Measurements from ENCODE around the gene UBE2I.

Gene UBE2I

GRCh38 chr16:1332618-1333148, 23.2 kb downstream of the UBE2I start:
- Mint-ChIP-seq H3K4me3 (peak overlapping the region; percentile 45), H3K9me3 (no peaks in the 10 kb centered on the region), H3K36me3 (ENCODE audit: low read depth) (no peaks in the 10 kb centered on the region), H3K27ac (peak overlapping the region; percentile 54), H3K4me1 (ENCODE audit: low read depth) (peaks cover 16% of the 10 kb centered on the region), H3K27me3 (peaks cover 39% of the 10 kb centered on the region)
- DNase-seq: no peak

GRCh38 chr16:1333149-1333812, 23.8 kb downstream of the UBE2I start, which contains the start of gene BAIAP3:
BAIAP3 (plus strand) TSS chr16:1333645; CDS start chr16:1338550, 4,905 bp downstream.
- Mint-ChIP-seq H3K27ac (peak within 1 kb of the TSS; percentile 54), H3K27me3 (peaks cover 39% of the 10 kb centered on the region), H3K36me3 (ENCODE audit: low read depth) (no peaks in the 10 kb centered on the region), H3K4me3 (peak within 1 kb of the TSS; percentile 45), H3K4me1 (ENCODE audit: low read depth) (peaks cover 16% of the 10 kb centered on the region), H3K9me3 (no peaks in the 10 kb centered on the region)
- DNase-seq: peak; percentile 64

DNA sequence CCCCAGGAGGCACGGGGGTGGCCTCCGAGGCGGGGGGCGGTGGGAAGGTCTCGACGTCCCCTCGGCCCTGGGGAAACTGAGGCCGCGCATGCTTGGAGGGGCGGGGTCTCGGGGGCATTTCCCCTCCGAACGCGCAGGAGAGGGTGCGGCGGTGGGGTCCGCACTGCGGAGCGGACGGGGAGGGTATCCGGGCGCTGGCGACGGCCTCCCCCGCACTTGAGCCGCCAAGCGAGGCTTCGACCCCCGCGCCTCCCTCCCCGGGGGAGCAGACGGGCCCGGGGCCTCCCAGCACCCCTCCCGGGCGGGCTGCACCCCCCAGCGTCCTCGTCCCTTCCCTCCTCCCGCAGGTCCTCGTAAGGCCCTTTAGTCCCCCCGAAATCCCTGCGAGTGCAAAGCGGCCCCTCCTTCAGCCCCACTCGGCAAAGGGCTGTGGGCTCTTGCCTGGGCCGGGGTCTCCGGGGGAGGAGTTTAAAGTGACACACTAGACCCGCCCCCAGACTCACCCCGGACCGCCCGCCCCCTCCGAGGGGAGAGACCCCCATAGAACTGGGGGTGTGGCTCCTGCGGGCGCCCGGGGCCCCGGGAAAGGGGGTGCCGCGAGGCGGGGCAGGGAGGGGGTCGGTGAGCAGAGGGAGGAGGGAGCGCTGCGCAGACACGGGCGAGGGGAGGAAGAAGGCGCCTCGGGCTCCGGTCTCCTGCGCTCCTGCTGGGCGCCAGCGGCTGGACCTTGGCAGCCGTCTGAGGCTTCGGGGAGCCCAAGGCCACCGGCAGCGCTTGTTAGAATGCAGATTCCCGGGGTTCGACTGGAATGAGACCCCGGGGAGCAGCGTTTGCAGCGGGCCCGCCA, 24.6 kb downstream of the UBE2I start:
- Mint-ChIP-seq H3K36me3 (ENCODE audit: low read depth) (no peaks in the 10 kb centered on the region), H3K9me3 (no peaks in the 10 kb centered on the region), H3K4me3 (no peak overlapping the region), H3K27me3 (peaks cover 39% of the 10 kb centered on the region), H3K27ac (no peak overlapping the region), H3K4me1 (ENCODE audit: low read depth) (peaks cover 16% of the 10 kb centered on the region)
- no peak for DNase-seq

DNA sequence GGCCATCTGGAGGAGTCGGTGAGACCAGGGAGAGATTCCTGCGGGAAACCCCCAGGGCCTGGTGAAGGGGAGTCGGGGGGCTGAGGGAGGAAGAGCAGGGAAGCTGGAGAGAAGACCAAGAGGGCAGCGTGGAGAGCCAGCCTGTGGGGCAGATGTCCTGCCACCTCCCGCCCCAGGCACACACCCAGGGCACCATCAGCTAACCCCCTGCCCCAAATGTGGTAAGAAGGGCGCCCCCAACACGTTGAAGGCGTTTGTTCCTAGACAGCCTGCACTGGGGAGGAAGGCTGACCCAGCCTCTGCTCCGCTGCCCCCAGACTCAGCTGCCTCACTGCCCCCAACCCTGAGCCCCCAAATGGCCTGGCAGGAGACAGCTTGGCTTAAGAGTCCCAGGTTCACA, 25.3 kb downstream of the UBE2I start:
- Mint-ChIP-seq H3K27ac (no peak overlapping the region), H3K4me1 (ENCODE audit: low read depth) (peaks cover 16% of the 10 kb centered on the region), H3K36me3 (ENCODE audit: low read depth) (no peaks in the 10 kb centered on the region), H3K4me3 (no peak overlapping the region), H3K9me3 (no peaks in the 10 kb centered on the region), H3K27me3 (peaks cover 39% of the 10 kb centered on the region)
- no peak for DNase-seq

GRCh38 chr16:1335211-1335971, 26.0 kb downstream of the UBE2I start:
- no peaks in the 10 kb centered on the region for H3K36me3 Mint-ChIP-seq (ENCODE audit: low read depth)
- H3K27ac Mint-ChIP-seq: no peak overlapping the region
- peaks cover 16% of the 10 kb centered on the region for H3K4me1 Mint-ChIP-seq (ENCODE audit: low read depth)
- no peak for DNase-seq
- H3K27me3 Mint-ChIP-seq: peaks cover 39% of the 10 kb centered on the region
- no peaks in the 10 kb centered on the region for H3K9me3 Mint-ChIP-seq
- H3K4me3 Mint-ChIP-seq: no peak overlapping the region

- peaks cover 35% of the 10 kb centered on the region for H3K27me3 Mint-ChIP-seq
- H3K9me3 Mint-ChIP-seq: no peaks in the 10 kb centered on the region
- peaks cover 16% of the 10 kb centered on the region for H3K4me1 Mint-ChIP-seq (ENCODE audit: low read depth)
- no peak overlapping the region for H3K27ac Mint-ChIP-seq
- DNase-seq: no peak
- H3K4me3 Mint-ChIP-seq: no peak overlapping the region
- no peaks in the 10 kb centered on the region for H3K36me3 Mint-ChIP-seq (ENCODE audit: low read depth)
These were observed 26.6 kb downstream of the UBE2I start for GRCh38 chr16:1335996-1336395.

DNA sequence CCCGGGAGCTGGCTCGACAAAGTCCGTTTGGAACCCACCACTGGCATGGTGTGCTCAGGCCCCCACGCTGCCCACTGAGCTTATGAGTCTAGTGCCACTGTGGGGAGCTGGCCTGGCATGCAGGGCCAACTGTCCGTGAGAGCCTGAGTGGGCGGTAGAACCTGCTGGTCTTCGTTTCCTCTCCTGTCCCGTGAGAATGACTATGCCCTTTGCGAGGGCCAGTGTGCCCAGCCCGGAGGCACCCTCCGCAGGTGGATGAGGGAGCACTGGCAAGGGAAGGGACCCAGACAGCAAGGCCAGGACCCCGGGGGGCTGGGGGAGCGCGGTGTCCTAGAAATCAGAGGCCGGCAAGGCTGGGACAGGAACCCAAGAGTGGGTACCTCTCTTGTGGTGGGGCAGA, 27.2 kb downstream of the UBE2I start:
- H3K9me3 Mint-ChIP-seq: no peaks in the 10 kb centered on the region
- H3K4me3 Mint-ChIP-seq: no peak overlapping the region
- no peaks in the 10 kb centered on the region for H3K36me3 Mint-ChIP-seq (ENCODE audit: low read depth)
- H3K27me3 Mint-ChIP-seq: peaks cover 30% of the 10 kb centered on the region
- peaks cover 11% of the 10 kb centered on the region for H3K4me1 Mint-ChIP-seq (ENCODE audit: low read depth)
- no peak for DNase-seq
- H3K27ac Mint-ChIP-seq: no peak overlapping the region

GRCh38 chr16:1337486-1337885, 28.1 kb downstream of the UBE2I start:
- no peak overlapping the region for H3K27ac Mint-ChIP-seq
- H3K4me3 Mint-ChIP-seq: no peak overlapping the region
- H3K4me1 Mint-ChIP-seq (ENCODE audit: low read depth): peaks cover 12% of the 10 kb centered on the region
- H3K27me3 Mint-ChIP-seq: peaks cover 21% of the 10 kb centered on the region
- H3K36me3 Mint-ChIP-seq (ENCODE audit: low read depth): no peaks in the 10 kb centered on the region
- no peak for DNase-seq
- no peaks in the 10 kb centered on the region for H3K9me3 Mint-ChIP-seq

DNA sequence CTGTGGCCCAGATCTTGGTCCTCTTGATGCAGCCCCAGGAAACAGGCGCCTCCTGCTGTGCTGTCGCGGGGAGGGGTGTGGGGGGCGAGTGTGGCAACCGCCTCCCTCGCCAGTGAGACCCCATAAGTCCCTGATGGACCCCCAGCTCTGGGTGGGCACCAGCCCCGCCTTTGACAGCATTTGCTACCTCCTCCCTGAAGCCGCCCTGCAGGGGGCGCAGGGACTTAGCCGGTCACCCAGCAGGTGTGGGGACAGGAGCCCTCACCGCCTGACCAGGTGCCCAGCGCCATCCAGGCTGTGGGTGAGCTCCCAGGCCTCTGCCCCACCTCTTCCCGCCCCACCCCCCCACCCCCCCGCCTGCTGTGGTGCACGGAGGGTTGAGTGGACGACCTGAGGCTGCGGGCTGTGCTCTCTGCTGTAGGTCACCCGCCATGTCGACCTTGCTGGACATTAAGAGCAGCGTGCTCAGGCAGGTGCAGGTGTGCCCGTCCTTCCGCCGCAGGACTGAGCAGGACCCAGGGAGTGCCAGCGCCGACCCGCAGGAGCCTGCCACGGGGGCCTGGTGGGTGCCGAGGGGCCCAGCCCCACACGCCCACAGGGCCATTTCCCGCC, 28.8 kb downstream of the UBE2I start:
- no peak overlapping the region for H3K27ac Mint-ChIP-seq
- H3K9me3 Mint-ChIP-seq: no peaks in the 10 kb centered on the region
- no peak overlapping the region for H3K4me3 Mint-ChIP-seq
- no peaks in the 10 kb centered on the region for H3K36me3 Mint-ChIP-seq (ENCODE audit: low read depth)
- DNase-seq: no peak
- H3K27me3 Mint-ChIP-seq: peaks cover 17% of the 10 kb centered on the region
- H3K4me1 Mint-ChIP-seq (ENCODE audit: low read depth): peaks cover 16% of the 10 kb centered on the region

DNA sequence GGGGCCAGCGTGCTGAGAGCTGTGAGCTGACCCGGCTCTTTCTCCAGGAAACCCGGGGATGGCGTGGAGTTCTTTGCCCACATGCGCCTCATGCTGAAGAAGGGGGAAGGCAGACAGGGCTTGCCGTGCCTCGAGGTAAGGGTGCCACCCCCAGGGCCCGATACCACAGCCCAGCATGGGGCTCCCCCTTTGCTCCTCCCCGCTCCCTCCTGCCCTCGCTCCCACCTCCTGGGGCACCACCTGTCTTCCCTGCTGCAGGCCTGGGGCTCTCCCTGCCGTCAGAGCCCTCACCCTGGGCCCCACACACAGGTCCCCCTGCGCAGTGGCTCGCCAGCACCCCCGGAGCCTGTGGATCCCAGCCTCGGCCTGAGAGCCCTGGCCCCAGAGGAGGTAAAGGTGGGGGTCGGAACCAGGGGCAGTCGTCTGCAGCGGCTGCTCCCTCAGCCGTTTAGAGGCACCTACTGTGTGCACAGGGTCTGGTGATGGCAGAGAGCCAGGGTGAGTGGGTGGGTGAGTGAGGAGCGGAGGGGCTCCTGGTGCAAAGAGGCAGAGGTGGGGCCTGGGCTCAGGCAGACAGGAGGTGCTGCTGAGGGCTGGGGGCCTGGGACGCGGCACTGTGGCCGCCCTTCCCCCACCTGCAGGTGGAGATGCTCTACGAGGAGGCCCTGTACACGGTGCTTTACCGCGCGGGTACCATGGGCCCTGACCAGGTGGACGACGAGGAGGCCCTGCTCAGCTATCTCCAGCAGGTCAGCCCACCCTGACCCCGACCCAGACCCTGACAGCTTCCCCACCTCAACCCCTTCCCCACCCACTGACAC, 29.6 kb downstream of the UBE2I start:
- Mint-ChIP-seq H3K27ac (no peak overlapping the region), H3K9me3 (no peaks in the 10 kb centered on the region), H3K4me1 (ENCODE audit: low read depth) (peaks cover 19% of the 10 kb centered on the region), H3K4me3 (no peak overlapping the region), H3K36me3 (ENCODE audit: low read depth) (no peaks in the 10 kb centered on the region), H3K27me3 (peaks cover 17% of the 10 kb centered on the region)
- no peak for DNase-seq

DNA sequence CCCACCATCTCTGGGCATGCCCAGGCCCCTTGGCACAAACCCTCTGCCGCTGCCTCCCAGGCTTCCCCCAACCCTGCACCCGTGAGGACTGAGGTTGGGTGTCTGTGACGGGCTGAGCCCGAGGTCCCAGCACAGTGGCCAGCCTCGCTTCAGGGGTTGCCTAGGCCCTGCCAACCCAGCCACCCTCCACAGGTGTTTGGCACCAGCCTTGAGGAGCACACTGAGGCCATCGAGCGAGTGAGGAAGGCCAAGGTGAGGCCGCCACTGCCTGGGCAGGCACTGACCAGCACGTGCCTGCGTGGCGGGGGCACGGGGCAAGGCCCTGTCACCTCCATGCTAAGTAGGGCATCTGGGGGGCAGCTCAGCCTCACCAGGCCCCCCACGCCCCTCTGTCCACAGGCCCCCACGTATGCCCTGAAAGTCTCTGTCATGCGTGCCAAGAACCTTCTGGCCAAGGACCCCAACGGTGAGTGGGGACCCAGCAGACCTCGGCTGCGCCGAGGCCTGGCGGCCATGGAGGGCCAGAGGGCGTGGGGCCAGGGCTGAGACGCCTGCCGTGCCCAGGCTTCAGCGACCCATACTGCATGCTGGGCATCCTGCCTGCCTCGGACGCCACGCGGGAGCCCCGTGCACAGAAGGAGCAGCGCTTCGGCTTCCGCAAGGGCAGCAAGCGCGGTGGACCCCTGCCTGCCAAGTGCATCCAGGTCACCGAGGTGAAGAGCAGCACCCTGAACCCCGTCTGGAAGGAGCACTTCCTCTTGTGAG, 31.5 kb downstream of the UBE2I start:
- Mint-ChIP-seq H3K4me1 (ENCODE audit: low read depth) (peaks cover 17% of the 10 kb centered on the region), H3K36me3 (ENCODE audit: low read depth) (no peaks in the 10 kb centered on the region), H3K9me3 (no peaks in the 10 kb centered on the region), H3K4me3 (no peak overlapping the region), H3K27me3 (peaks cover 4% of the 10 kb centered on the region), H3K27ac (no peak overlapping the region)
- DNase-seq: no peak

DNA sequence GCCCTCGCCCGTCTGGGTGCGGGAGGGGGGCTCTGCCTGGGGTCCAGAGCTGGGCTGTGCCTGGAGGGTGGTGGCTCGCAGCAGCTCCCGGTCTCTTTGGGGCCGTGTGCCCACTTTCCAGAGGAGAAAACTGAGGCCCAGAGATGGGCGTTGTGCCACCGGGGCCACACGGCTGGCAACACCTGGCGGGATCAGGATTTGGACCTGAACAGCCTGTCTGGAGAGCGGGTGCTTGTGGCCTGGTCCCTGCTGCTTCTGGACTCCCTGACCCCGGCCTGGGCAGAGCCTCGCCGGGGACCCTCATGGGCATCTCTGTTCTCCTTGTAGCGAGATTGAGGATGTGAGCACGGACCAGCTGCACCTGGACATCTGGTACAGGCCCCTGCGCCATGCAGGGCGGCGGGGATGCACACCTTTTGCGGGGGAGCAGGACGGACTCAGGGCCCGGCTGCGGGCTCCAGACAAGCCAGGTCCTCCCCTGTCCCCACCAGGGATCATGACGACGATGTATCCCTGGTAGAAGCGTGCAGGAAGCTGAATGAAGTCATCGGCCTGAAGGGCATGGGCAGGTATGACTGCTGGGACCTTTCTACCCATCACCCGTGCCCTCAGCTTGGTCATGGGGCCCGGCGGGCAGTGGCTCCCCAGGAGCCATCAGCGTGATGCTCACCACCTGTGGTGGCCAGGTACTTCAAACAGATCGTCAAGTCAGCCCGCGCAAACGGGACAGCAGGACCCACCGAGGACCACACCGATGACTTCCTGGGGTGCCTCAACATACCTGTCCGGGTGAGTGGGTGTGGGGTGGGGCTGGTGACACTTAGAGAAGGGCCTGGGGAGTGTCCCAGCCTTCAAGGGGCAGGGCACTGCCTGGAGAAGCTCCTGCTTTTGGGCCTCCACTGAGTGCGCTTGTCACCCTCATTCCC, 32.3 kb downstream of the UBE2I start:
- Mint-ChIP-seq H3K36me3 (ENCODE audit: low read depth) (no peaks in the 10 kb centered on the region), H3K27ac (no peak overlapping the region), H3K4me1 (ENCODE audit: low read depth) (peaks cover 17% of the 10 kb centered on the region), H3K4me3 (no peak overlapping the region), H3K27me3 (no peaks in the 10 kb centered on the region), H3K9me3 (no peaks in the 10 kb centered on the region)
- no peak for DNase-seq
